ENCODE data around the gene RICTOR.

DNA sequence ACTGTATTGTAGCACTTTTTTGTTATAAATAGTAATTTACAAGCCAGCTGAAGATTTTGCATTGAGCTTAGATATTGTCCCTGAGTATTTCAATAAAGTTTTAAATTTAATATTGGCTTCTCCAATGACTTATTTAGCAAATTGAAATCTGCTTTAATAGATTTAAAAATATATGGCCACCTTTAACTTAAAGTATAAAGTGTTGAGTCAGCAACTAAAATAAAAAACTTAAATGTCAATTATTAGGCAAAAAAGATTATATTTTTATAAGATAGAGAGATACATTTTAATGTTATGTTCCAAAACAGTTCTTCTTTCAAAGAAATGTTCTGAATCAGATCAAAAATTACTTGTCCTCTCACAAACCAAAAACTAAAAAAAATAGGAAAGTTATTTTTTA is 167.7 kb downstream of the RICTOR start:
- TF ChIP-seq, protein P1, sequence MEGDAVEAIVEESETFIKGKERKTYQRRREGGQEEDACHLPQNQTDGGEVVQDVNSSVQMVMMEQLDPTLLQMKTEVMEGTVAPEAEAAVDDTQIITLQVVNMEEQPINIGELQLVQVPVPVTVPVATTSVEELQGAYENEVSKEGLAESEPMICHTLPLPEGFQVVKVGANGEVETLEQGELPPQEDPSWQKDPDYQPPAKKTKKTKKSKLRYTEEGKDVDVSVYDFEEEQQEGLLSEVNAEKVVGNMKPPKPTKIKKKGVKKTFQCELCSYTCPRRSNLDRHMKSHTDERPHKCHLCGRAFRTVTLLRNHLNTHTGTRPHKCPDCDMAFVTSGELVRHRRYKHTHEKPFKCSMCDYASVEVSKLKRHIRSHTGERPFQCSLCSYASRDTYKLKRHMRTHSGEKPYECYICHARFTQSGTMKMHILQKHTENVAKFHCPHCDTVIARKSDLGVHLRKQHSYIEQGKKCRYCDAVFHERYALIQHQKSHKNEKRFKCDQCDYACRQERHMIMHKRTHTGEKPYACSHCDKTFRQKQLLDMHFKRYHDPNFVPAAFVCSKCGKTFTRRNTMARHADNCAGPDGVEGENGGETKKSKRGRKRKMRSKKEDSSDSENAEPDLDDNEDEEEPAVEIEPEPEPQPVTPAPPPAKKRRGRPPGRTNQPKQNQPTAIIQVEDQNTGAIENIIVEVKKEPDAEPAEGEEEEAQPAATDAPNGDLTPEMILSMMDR (IDR thresholded peaks at IDR 0.05): no peak
- no peak for TF ChIP-seq POLR2A (IDR thresholded peaks at IDR 0.05)
- TF ChIP-seq EP300 (IDR thresholded peaks at IDR 0.05): no peak

Data from ovary (tissue), 3 donors.